Erythroblast (primary cell): ENCODE data around the gene EPB41L2.

Experiments used
- GATA1 ChIP-seq: IDR thresholded peaks from 2 replicates; pipeline ENCODE4 v1.6.1; 2011; ENCODE audit warnings: low read depth, mild to moderate bottlenecking, control low read depth, low read length, moderate library complexity
- POLR2A ChIP-seq: IDR thresholded peaks from 2 replicates; pipeline ENCODE4 v1.6.1; 2011; ENCODE audit warnings: mild to moderate bottlenecking, low read length

- TF ChIP-seq POLR2A: no peak
- TF ChIP-seq GATA1: no peak
Observed at GRCh38 chr6:131039345-131039680, 23.7 kb downstream of the EPB41L2 start.
